ENCODE data around the gene TARS3. TPM values are rescaled to one million over a fixed set of nuclear protein-coding genes. Genes with fewer than 3 reads are reported as not detected.
"Not testable (repeated sequence)": the region's sequence is repeated elsewhere in the genome, so short reads cannot be mapped to it uniquely, and the experiment has no call there.

The TARS3 gene
- polyA plus RNA-seq, 3 donors, result 5.5 to 8.2 (median 6.7) TPM

DNA sequence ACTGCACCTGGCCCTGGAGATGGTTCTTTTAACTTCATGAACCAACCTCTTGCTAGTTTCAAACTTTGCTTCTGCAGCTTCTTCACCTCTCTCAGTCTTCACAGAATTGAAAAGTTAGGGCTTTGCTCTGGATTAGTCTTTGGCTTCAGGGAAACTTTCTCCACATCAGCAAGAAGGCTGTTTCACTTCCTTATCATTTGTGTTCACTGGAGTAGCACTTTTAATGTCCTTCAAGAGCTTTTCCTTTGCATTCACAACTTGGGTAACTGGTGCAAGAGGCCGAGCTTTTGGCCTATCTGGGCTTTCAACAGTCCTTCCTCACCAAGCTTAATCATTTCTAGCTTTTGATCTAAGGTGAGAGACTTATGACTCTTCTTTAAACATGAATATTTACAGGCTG, 56.4 kb downstream of the TARS3 start:
- no peak overlapping the region for H3K27ac ChIP-seq (ENCODE audit: low read depth, low read length)
- WGBS, 3 donors, result 89 to 97% (median 92%) methylated on average over 1 of the region's 1 CpG

DNA sequence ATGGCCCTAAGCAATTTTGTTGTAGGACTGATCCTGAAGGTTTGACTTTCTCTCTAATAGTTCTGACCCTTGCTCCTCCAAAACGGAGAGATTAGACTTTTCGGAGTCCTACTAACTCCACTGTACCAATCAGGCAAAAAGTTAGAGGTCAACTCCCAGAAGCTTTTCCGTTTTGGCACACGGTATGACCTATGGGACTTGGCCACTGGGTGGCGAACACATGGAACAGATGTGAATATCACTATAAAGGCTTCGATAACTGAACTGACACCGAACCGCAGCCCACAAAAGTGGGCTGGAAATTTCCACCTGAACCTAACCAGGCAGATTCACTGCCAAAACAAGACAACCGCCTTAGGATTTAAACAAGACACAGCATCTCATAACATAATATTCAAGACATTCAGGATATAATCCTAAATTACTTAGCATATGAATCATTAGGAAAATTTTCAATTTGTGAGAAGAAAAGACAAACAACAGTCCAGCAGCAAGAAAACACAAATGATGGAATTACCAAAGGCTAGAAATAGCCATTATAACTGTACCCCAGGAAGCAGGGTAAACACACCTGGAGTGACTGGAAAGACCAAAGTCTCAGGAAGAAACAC, 59.9 kb downstream of the TARS3 start:
- 68 to 73% (median 72%) methylated on average over 9 of the region's 9 CpGs for WGBS, 3 donors
- no peak overlapping the region for H3K27ac ChIP-seq (ENCODE audit: low read depth, low read length)

DNA sequence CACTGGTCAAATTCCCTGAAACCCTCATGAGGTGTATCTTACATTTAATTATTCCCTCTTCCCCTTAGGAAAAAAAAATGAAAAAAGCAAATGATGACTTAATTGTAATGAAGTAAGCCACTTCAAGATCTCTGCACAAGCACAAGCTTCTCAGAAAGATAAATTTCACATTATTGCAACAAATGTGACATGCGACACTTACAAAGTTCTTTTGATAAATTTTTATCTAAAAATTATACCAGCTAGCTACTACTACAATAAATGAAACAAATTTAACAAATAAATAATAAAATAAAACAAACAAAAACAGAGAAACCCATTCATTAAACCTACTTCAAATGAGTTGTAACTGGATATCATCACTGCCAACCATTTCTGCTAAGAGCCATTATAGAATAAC, 62.1 kb downstream of the TARS3 start:
- no peak overlapping the region for H3K27ac ChIP-seq (ENCODE audit: low read depth, low read length)

DNA sequence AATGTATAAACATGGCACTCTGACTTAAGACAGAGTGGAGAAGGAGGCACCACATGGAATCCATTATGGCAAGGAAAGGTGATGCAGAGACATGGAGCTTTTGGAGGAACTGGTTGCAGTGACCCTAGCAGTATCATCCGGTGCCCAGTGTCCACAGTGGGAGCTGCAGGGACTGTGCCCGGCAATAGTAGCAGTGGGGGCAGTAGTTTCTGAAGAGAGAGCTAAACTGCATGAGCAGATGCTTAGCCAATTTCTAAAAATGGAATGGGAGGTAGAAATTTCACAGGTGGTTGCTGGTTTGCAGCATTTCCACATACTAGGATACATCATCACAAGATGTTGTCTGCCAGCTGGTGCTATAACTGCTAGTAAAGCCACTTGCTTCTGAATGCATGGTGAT, 64.3 kb downstream of the TARS3 start:
- 94 to 95% (median 94%) methylated on average over 2 of the region's 2 CpGs for WGBS, 3 donors
- no peak overlapping the region for H3K27ac ChIP-seq (ENCODE audit: low read depth, low read length)

More for the DNA sequence above, 62.1 kb downstream of the TARS3 start:
- 90 to 98% (median 97%) methylated on average over 1 of the region's 1 CpG for WGBS, 3 donors

DNA sequence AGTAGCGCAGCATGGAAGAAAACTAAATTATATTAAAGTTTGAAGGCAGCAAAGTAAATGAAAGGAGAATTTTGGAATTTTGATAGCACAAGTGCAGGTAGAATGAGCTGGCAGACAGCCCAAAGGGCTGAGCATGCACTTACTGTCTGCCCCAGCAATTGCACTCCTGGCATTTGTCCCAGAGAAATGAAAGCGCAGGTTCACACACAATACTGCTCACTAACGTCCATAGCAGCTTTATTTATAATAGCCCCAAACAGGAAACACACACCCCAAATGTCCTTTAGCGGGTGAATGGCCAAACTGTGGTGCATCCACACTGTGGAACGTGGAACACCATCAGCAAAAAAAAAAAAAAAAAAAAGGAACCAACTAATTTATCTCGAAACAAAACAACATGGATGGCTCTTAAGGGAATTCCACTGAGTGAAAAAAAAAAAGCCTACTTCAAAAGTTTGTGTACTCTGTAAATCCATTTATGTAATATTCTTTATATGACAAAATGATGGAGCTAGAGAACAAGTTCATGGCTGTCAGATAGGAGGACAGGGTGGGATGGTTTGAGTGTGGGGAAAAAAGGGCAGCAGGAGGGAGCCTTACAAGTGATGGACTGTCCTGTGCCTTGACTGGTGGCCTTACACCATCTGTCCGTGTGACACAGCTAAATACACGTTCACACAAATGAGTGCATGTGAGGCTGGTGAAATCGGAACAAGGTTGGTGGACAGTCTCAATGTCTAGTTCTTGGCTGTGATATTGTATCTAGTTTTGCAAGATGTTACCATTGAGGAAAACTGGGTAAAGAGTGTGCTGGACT, 66.1 kb downstream of the TARS3 start:
- H3K27ac ChIP-seq (ENCODE audit: low read depth, low read length), result no peak overlapping the region
- WGBS, 3 donors, result 52 to 70% (median 58%) methylated on average over 9 of the region's 9 CpGs

DNA sequence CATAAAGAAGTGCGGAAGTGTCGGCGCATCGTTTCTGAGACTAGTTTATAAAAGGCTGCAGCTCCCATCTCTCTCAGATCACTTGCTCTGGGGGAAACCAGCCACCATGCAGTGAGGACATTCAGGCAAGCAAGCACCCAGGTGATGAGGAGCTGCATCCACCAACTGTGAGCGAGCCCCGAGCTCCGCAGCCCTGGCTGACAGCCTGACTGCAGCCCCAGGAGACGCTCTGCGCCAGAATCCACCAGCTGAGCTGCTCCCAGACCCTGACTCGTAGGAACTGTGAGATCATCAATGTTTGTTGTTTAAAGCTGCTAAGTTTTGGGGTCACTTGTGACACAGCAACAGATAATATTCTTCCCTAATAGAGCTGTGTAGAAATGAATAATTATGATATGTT, 67.1 kb downstream of the TARS3 start:
- H3K27ac ChIP-seq (ENCODE audit: low read depth, low read length), result no peak overlapping the region
- WGBS, 3 donors, result 86 to 89% (median 86%) methylated on average over 10 of the region's 10 CpGs

DNA sequence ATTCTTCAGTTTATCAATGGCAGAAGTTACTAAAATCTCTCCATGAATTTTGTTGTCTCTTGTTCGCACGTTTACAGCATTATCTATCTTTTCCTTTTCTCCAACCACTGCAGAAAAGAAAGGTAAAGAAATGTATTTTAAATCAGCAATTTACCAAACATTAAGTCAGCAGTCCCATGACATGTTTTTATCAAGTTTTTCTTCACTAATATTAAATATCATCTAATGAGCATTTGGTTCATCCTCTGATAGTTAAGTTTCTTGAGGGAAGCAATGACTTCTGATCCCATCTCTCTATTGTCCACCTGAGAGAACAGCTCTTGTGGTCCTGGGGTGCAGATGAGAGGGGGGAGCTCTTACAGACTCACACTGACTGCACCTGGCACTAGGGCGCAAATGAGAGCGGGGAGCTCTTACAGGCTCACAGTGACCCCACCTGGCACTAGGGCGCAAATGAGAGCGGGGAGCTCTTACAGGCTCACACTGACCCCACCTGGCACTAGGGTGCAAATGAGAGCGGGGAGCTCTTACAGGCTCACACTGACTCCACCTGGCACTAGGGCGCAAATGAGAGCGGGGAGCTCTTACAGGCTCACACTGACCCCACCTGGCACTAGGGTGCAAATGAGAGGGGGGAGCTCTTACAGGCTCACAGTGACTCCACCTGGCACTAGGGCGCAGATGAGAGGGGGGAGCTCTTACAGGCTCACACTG, 69.5 kb downstream of the TARS3 start:
- 85 to 93% (median 92%) methylated on average over 9 to 10 of the region's 10 CpGs for WGBS, 3 donors
- not testable (repeated sequence) for H3K27ac ChIP-seq (ENCODE audit: low read depth, low read length)

DNA sequence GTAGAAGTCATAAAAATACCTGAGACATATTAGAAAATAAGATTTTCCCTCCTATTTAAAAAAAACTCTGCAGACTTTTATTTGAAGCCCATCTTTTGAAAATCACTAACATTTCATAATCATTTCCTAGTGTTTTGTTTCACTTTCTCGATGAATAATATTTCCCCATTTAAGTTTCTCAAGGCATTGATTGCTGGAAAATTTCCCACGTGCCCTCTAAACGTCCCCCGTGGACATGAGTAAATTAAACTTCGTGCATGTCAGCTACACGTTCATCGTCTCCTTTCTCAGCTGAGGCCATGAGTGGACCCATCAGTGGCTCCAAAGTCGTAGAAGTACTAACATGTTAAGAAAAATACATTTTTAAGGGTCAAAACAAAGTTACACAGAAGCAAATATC, 70.1 kb downstream of the TARS3 start:
- no peak overlapping the region for H3K27ac ChIP-seq (ENCODE audit: low read depth, low read length)
- 61 to 71% (median 67%) methylated on average over 8 of the region's 8 CpGs for WGBS, 3 donors

DNA sequence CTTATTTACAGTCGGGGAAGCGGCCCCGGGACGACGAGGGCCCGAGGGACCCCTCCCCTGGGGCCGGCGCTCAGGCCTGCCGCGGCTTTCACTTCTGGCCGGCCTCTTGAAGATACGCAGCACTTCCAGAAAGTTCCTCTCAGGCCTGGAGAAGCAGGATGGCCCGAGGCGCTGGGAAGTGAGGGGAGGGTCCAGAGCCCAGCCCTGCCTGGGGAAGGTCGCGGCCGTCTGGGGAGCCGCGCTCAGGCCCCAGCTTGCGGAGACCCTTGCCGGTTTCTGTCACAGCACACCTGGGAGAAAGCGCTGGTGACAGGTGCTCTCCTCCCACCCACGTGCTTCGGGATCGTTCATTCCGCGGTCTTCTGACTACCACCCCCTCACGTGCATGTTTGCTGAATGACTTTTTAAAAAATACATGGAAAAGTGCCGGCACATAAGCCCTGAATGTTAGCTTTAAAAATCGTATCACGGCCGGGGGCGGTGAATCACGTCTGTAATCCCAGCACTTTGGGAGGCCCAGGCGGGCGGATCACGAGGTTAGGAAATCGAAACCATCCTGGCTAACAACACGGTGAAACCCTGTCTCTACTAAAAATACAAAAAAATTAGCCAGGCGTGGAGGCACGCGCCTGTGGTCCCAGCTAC, 71.4 kb downstream of the TARS3 start:
- H3K27ac ChIP-seq (ENCODE audit: low read depth, low read length), result peak overlapping the region; percentile 88
- 29 to 34% (median 31%) methylated on average over 42 of the region's 42 CpGs for WGBS, 3 donors

DNA sequence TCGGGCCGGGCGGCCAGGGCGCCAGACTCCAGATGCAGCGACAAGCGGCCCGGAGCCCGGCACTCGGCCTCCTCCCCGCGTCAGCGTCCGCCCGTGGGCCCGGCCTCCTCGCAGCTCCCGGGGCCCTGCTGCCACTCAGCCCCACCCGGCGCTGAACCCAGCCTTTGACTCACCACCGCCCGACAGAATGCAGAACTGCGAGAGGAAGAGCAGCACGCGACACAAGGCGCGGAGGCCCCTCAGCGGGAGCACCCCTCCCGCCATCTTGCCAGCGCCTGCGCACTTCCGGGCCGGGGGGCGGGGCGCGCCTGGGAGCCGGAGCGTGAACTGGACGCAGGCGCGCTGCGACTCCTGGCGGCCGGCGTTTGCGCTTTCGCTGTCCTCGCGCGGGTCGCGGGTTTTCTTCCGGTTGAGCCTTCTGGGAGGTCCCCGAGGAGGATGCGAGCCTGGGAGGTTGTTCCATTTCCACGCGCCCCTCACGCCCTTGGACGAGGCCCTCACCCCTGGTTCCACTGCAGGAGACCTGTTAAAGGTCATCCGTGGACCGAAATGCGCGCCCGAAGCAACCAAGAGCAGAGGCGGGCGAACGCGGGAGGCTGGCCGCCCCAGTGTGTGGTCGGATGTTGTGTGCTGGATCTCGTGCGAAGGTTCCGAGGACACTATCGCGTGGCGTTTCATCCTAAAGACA, 72.0 kb downstream of the TARS3 start, which contains the start of gene TM2D3:
TSS of gene TM2D3 (minus strand) at position 284 of the 688 bp plus-strand sequence. CDS start at position 264, 20 bp downstream.
- 0 to 1% (median 1%) methylated on average over 67 to 75 of the region's 75 CpGs for WGBS, 3 donors
- H3K27ac ChIP-seq (ENCODE audit: low read depth, low read length), result peak within 1 kb of the TSS; percentile 88

DNA sequence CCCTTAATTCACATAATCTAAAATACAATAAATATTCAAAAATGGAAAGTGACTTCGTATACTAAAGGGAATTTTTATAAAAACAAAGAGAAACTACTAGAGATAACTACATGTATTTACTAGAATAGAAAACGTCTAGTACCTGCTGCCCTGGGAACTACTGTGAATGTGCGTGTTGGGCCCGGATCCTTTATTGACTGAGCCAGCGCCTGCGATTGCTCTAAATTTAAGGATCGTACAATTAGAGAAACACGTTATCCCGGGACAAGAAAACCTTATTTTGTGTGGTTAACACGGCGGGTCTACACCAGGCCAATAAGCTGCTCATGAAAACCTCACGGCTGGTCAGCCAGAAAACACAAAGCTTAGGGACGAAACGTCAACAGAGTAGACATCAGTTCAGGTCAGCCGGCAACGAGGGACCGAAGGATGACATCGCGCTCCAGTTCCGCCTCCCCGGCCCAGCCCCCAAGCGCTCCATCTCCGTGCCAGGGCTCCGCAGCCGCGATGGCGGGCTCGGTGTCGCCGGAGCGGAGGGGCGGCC, 72.6 kb downstream of the TARS3 start:
- WGBS, 3 donors, result 0 to 1% (median 1%) methylated on average over 32 of the region's 32 CpGs
- peak overlapping the region; percentile 57 for H3K27ac ChIP-seq (ENCODE audit: low read depth, low read length)

DNA sequence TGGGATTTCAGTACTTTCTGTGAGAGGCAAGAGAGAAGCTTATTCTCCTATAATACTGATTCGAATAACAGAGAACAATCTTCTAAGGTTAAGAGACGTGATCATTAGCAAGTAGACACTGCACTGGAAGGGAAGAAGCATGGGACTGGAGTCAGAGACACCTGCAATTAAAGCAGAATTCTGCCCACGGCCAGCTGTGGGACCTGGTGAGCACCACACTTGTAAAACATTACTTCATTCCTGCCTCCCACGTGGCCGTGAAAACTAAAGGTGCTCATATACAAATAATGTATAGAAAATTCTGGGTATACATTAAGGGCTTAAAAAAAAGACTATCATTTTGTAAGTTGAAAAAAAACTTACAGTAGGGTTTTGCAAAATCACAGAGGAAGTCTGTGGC, 74.1 kb downstream of the TARS3 start:
- 58 to 76% (median 64%) methylated on average over 5 of the region's 5 CpGs for WGBS, 3 donors
- H3K27ac ChIP-seq (ENCODE audit: low read depth, low read length), result no peak overlapping the region

DNA sequence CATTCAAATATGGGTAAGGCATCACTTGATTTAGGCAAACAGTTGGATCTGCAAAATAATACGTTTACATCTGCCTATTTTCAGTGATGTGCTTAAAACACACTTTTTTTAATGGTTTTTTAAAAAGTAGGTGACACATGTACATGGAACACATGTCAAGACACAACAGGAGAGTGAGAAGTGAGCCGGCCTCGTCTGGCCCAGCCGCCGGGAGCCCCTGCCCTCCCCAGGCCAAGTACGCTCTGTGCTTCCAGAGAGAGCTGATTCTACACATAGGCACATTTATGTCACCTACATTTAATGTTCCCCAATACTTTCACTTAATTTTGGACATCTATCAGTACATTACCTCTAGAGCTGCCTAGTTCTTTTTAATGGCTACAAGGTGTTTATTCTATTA, 75.9 kb downstream of the TARS3 start:
- WGBS, 3 donors, result 90% methylated on average over 6 of the region's 6 CpGs
- H3K27ac ChIP-seq (ENCODE audit: low read depth, low read length), result no peak overlapping the region

DNA sequence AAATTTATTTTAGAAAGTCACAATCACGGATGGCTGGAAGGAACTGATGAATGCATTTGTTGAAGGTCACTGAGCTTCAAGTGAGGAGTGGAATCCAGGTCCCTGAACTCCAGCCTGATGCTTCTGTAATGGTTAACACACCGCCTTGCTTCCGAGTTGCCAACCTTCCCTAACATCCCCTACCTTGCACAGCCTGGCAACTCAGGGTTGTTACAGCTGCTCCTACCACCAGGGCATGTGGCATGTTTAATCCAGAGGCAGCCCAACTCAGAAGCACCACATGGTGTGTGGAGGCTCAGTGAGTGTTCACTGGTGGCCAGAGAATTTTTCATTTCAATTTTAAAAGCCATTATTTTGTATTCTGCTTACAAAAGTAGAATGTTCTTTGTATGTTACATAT, 77.0 kb downstream of the TARS3 start:
- WGBS, 3 donors, result 64 to 85% (median 84%) methylated on average over 3 of the region's 3 CpGs
- no peak overlapping the region for H3K27ac ChIP-seq (ENCODE audit: low read depth, low read length)

DNA sequence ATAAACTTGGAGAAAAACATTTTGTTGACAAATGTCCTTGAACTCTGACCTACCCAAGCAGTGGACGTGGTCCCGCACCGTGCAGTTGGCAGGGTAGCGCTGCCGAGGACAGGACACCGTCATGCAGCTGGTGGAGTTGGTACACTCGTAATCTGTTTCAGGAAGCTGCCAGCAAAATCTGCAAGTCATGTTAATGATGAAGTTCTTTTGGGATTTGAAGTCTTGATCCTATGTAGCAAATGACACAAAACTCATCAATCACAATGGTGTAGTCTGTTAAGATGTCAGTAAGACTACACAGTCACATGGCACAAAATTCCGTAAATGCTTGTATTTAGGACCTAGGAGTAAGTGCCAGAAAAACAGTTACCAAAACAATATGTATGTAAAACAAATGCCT, 77.6 kb downstream of the TARS3 start:
- 45 to 58% (median 57%) methylated on average over 8 of the region's 8 CpGs for WGBS, 3 donors
- no peak overlapping the region for H3K27ac ChIP-seq (ENCODE audit: low read depth, low read length)

DNA sequence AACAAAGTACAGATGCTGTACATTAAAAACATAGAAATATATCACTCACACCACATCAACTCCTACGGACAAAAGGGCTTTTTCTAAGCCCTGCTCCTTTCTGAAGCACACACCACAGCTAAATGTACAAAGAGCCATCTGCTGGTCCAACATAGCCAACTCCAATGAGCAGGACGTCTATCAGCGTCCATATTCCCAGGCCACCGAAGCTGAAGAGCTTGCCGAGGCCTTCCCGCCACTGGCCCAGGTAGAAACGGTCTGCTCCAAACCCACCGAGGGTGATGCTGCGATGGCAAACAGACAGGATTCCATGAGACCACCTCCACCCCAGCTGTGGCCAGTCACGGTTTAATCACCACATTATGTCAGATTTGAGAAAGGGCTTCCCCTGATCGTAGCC, 81.9 kb downstream of the TARS3 start:
- 62 to 71% (median 67%) methylated on average over 11 of the region's 11 CpGs for WGBS, 3 donors
- no peak overlapping the region for H3K27ac ChIP-seq (ENCODE audit: low read depth, low read length)

DNA sequence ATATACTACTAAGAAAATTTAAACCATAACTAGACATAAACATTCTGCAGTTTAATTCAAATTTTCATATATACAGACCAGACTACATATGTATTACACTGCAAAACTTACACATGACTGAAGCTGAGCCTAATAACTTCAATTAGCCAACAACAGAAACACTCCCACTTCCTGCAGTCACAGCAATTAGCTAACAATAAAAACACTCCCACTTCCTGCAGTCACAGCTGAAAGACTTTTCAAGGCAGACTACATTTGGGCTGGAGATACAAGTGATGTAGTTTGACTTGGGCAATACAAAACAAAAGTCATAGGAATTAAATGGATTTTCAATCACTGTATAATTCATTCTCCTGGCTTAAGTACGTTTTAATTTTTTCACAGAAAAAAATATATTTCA, 82.4 kb downstream of the TARS3 start:
- no peak overlapping the region for H3K27ac ChIP-seq (ENCODE audit: low read depth, low read length)
- 56 to 62% (median 59%) methylated on average over 1 of the region's 1 CpG for WGBS, 3 donors

DNA sequence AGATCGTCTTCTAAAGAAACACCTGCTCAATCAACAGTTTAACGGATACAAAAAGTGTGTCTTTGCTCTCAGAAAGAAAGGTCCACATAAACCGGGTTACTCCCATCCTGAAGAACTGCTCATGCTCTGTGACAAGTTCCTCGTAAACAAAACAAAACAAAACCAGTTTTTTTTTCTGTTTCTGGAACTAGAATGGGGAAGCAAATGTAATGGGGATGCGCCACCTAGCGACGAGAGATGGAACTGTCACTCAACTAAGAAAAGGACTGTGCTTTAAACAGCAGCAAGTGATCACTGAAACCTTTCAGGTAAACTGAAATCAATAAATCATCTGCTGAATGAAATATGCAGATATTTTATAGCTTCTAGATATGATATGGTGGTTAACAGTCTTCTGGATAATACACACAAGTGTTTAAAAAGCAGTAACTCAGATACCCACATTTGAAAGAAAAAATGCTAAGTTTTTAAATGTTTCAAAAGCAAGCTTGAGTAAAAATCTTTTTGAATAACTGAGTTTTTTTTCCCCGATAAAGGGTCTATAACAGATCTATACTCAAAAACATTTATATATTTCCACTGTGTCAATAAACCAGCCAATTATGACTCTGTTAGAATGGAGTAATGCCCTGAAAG, 83.0 kb downstream of the TARS3 start:
- 25 to 26% (median 25%) methylated on average over 8 of the region's 8 CpGs for WGBS, 3 donors

More for the DNA sequence above, 83.0 kb downstream of the TARS3 start:
- H3K27ac ChIP-seq (ENCODE audit: low read depth, low read length), result no peak overlapping the region
